Adrenal gland (tissue), 5 donors: ENCODE data around the gene CDK5RAP2.

ENCODE experiments used
- POLR2A ChIP-seq, 2 donors: fragments of 450-650 bp; IDR thresholded peaks; one replicate each; pipeline ENCODE4 v1.6.1; 2017; ENCODE audit warnings: antibody characterized with exemption in 2 of 2, mild to moderate bottlenecking in 2 of 2, moderate library complexity in 1 of 2
- TF ChIP-seq, protein P1 (sequence below), 6 experiments: fragments of 450-650 bp in 4 of 6; fragments of 200-600 bp in 2 of 6; sonication (generic) in 1 of 6; IDR thresholded peaks; 1 replicate in 5 of 6; 2 replicates in 1 of 6; pipeline versions ENCODE4 v1.5.1 to v1.8.0; 2016 to 2021; ENCODE audit warnings: antibody characterized with exemption in 6 of 6, mild to moderate bottlenecking in 2 of 6, moderate library complexity in 1 of 6
- donor health status: DM: no; HTN: no; CAD: no.

DNA sequence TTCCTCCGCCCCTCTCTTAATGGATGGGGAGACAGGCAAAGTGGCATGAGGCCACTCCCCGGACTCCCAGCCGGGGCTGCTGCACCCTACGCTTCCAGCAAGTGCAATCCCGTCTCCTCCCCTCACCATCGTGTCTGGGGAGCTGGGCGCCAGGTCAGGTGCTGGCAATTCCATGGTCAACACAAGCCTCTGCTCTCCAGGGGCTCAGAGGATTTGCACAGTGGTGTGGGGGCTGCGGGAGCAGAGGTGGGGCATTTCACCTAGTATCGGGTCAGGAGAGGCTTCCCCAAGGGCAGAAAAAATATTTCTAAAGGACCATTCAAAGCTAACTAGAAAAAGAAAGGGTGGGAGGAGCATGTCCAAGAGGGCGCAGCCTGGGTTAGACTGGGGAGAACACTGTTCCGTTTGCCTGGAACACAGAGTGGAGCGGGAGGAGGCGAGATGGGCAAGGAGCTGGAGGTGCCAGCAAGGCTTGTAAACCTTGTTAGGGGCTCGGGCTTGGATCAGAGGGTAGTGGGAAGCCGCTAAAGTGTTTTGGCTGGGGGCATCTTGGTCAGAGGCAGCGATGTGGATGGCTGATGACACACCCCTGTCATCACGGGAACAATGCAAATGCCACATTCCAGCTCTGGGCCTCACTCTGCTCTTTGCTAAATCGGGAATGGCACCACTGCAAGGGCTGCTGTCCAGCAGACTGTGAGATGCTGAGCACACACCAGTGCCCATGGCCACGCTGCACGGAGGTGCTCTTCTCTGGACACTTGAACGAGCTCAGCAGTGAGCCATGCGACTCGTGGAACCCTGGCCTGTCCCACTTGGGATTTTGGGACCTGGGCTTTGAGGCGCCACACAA, 191.7 kb downstream of the CDK5RAP2 start:
- no peak for TF ChIP-seq POLR2A (IDR thresholded peaks at IDR 0.05)
- TF ChIP-seq, protein P1, sequence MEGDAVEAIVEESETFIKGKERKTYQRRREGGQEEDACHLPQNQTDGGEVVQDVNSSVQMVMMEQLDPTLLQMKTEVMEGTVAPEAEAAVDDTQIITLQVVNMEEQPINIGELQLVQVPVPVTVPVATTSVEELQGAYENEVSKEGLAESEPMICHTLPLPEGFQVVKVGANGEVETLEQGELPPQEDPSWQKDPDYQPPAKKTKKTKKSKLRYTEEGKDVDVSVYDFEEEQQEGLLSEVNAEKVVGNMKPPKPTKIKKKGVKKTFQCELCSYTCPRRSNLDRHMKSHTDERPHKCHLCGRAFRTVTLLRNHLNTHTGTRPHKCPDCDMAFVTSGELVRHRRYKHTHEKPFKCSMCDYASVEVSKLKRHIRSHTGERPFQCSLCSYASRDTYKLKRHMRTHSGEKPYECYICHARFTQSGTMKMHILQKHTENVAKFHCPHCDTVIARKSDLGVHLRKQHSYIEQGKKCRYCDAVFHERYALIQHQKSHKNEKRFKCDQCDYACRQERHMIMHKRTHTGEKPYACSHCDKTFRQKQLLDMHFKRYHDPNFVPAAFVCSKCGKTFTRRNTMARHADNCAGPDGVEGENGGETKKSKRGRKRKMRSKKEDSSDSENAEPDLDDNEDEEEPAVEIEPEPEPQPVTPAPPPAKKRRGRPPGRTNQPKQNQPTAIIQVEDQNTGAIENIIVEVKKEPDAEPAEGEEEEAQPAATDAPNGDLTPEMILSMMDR (IDR thresholded peaks at IDR 0.05) = no peak
